Right cardiac atrium (tissue), 5 donors: ENCODE results near the gene MOBP. TPM values are rescaled to one million over a fixed set of nuclear protein-coding genes. Genes with fewer than 3 reads are reported as not detected.

Experiments used
- ATAC-seq, 2 donors: fragments of 200-7000 bp; cut with Tn5 transposase; one replicate each; pipeline versions ENCODE4 v1.8.0 to v1.9.1; 2020; ENCODE audit warnings: moderate library complexity in 2 of 2, mild to moderate bottlenecking in 1 of 2
- DNase-seq, 3 donors: peaks; one replicate each; pipeline ENCODE4 v3.0.0-alpha.2; 2020
- H3K27ac ChIP-seq: one replicate; pipeline ENCODE4 v1.5.1; 2013; ENCODE audit warnings: mild to moderate bottlenecking, low read length, control low read depth, moderate library complexity
- H3K27me3 ChIP-seq: one replicate; pipeline ENCODE4 v1.6.1; 2013; ENCODE audit not compliant: control insufficient read depth, insufficient read depth
- H3K4me1 ChIP-seq: one replicate; pipeline ENCODE4 v1.6.1; 2013; ENCODE audit warnings: low read length; ENCODE audit not compliant: control insufficient read depth, insufficient read depth
- H3K4me3 ChIP-seq: one replicate; pipeline ENCODE4 v1.5.1; 2013; ENCODE audit warnings: low read length, control low read depth
- H3K9me3 ChIP-seq: one replicate; pipeline ENCODE4 v1.6.1; 2013; ENCODE audit warnings: low read length; ENCODE audit not compliant: control insufficient read depth
- WGBS: extraction: QIAGEN DNeasy Blood & Tissue Kit; methylation state at CpG from one replicate; pipeline ENCODE4 v1.1.7; 2013; 5-methylcytosine and 5-hydroxymethylcytosine counted together
- intact Hi-C, 4 donors: fragments of 100-400 bp; cut with DNase I; formaldehyde crosslinking; loops; one replicate each; pipeline versions ENCODE4 v1.11.0 to v1.14.0; 2022 to 2023
- polyA plus RNA-seq: library from polyadenylated mRNA; stranded (reverse); fragments of 200-250 nt; gene quantifications from one replicate; pipeline ENCODE4 v1.2.3, GENCODE V29; 2013
- total RNA-seq, 4 donors: library from RNA; stranded (reverse); fragmentation: NEBNext Ultra II Directional; extraction: Animal tissue kit (Norgen Biotek cat#: 25700); gene quantifications; one replicate each; pipeline ENCODE4 v1.2.1, GENCODE V29; 2021
- donor health status: healthy with polysubstance abuse.
- donor health status: DM: no; HTN: yes; CAD: no.
- donor health status: DM: no; HTN: no; CAD: no.
- donor health status: DM: no; HTN: yes; CAD: no; lungs with severe emphysema.
- donor health status: DM: yes; HTN: yes; CAD: no.

The MOBP gene
- total and polyA plus RNA-seq, 5 donors: 0.05 to 0.32 (median 0.15) TPM; not detected in 1

DNA sequence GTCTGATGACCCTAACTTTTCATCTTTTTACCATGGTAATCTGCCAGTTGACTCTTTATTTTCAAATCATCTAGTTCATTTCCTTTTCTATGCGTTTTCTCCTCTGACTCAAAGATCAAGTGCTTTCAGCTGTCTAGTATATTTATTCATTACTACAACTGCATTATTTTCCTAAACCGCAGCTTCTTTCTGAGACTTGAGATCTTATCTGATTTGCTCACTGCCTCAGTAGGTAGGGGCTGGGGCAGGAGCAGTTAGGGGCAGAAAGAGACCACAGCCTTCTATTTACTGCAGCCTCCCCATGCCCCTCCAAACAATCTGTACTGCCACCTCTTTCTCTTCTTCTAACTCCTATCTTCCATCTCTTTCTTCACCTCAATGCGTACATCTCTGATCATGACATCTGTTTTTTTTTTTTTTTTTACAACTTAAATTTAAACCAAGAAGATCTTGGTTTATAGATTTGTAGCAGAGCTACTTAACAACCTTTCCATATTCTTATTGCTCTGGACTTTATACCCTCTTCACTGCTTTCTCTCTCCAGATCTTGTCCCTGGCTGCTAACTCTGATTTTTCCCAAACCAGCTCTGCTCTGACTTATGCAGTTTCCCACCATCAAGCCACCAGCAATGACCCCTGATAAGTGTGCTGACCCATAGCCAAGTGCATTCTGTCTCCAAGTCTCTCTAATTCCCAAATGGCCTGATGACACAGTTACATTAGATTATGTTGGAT, 52.2 kb downstream of the MOBP start:
- intact Hi-C loops: no loop called here
- Histone ChIP-seq H3K27ac (no peak overlapping the region), H3K9me3 (no peaks in the 10 kb centered on the region), H3K4me1 (no peaks in the 10 kb centered on the region), H3K4me3 (no peak overlapping the region), H3K27me3 (no peaks in the 10 kb centered on the region)
- DNase-seq (no peak), ATAC-seq (no peak)
- WGBS: 60% methylated on average over 3 of the region's 3 CpGs

DNA sequence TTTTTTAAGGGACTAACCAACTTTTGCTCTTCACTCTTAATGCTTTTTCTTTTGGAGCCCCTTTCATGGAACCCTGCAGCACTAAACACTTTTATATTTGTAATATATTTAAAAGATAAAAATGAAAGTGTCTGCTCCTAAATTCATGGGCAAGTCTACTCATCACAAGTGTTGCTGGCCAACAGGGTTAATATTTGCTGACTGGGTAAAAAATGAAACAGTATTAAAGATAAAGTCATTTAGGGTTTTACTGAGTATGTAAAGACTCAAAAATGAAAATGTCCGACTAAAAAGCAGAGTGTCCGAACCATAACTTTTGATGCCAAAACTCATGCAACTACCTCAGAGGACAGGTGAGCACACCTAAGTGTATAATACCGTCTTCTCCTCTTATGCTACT, 54.0 kb downstream of the MOBP start:
- Histone ChIP-seq H3K4me3 (no peak overlapping the region), H3K9me3 (peaks cover 1% of the 10 kb centered on the region), H3K27me3 (no peaks in the 10 kb centered on the region), H3K4me1 (no peaks in the 10 kb centered on the region), H3K27ac (no peak overlapping the region)
- intact Hi-C loops: no loop called here
- no peak for ATAC-seq
- no peak for DNase-seq
- WGBS: 86% methylated on average over 3 of the region's 3 CpGs

DNA sequence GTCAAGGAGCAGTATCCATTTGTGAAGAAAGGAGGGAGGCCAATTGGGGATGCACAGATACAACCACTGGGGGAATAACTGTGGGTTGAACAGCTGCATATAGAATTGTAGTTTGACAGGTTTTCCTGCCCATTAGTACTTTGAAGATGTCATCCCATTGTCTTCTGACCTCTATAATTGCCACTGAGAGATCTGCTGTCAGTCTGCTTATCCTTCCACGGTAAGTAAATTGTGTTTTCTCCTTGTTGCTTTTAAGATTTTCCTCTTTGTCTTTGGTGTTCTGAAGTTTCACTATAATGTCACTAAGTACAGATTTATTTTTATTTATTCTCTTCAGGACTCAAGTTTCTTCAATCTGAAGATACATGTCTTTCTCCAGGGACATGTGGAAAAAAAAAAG, 56.6 kb downstream of the MOBP start:
- DNase-seq (no peak), ATAC-seq (no peak)
- intact Hi-C loops: no loop called here
- H3K9me3 ChIP-seq: peaks cover 1% of the 10 kb centered on the region
- H3K4me3 ChIP-seq: no peak overlapping the region
- 79% methylated on average over 1 of the region's 1 CpG for WGBS
- no peak overlapping the region for H3K27ac ChIP-seq
- no peaks in the 10 kb centered on the region for H3K4me1 ChIP-seq
- H3K27me3 ChIP-seq: no peaks in the 10 kb centered on the region

DNA sequence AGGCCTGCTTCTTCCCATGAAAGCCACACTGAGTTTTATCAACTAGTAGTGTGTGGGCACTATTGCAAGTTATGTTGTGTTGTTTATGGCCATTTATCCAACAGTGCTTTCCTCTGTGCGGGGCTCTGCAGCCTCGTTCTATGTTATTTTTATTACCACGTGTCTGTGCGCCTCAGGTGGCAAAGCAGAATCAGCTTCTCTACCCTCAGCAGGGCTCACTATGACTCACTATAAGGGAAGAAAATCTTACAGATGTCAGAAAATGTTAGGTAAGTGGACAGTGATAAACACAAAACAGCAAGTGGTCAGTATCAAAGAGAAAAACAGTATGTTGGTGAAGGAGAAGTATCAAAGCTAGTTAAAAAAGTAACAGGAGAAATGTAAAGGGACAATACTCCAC, 61.4 kb downstream of the MOBP start:
- intact Hi-C loops: no loop called here
- no peak for ATAC-seq

DNA sequence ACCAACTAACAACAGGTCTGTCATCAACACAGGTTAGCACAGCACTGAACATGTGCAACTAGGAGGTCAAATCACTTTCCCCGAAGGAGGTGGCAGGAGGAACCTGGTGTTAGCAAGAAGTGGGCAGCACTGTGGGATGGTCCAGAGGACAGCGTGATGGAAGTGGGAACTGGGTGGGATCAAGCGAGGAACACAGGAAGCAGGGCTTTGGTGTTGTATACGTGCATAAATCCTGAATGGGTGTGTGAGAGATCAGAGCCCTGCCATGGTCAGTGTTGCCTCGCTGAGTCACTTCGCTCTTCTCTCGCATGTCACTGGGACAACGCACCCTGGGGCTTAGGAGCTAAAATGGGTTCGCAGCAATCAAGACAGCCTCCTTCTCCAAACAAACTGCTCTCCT, 62.1 kb downstream of the MOBP start:
- Histone ChIP-seq H3K27ac (no peak overlapping the region), H3K9me3 (peaks cover 1% of the 10 kb centered on the region), H3K4me3 (no peak overlapping the region), H3K4me1 (peaks cover 2% of the 10 kb centered on the region), H3K27me3 (no peaks in the 10 kb centered on the region)
- WGBS: 83% methylated on average over 9 of the region's 9 CpGs
- DNase-seq (no peak), ATAC-seq (no peak)
- intact Hi-C loops: no loop called here

More for the DNA sequence above, 61.4 kb downstream of the MOBP start:
- Histone ChIP-seq H3K9me3 (peaks cover 1% of the 10 kb centered on the region), H3K4me1 (peaks cover 2% of the 10 kb centered on the region), H3K27me3 (no peaks in the 10 kb centered on the region), H3K27ac (no peak overlapping the region), H3K4me3 (no peak overlapping the region)
- WGBS: 76% methylated on average over 4 of the region's 4 CpGs
- no peak for DNase-seq

DNA sequence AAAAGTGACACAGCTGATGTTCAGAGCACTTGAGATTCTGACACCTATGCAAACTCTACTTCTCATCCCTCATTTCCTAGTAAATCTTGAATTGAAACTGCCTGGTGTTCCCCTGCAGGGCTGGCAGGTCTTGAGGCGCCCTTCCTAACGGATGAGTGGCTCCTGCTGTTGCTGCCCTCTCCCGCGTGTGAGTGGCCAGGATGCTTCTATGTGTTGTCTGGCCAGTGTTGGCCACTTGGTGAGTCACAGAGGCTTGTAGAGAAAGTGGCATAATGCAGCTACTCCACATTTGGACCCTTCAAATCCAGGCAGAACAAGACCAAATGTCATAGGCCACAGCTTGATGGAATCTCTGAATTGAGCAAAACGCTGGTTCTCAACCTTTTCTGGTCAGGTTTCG, 63.6 kb downstream of the MOBP start:
- ATAC-seq (peak in 1 of 2 donors; percentile 39), DNase-seq (peak in 1 of 3 donors; percentile 19)
- H3K27ac ChIP-seq: no peak overlapping the region
- no peaks in the 10 kb centered on the region for H3K9me3 ChIP-seq
- peaks cover 2% of the 10 kb centered on the region for H3K4me1 ChIP-seq
- intact Hi-C loops: no loop called here
- 91% methylated on average over 6 of the region's 6 CpGs for WGBS
- no peaks in the 10 kb centered on the region for H3K27me3 ChIP-seq
- no peak overlapping the region for H3K4me3 ChIP-seq

DNA sequence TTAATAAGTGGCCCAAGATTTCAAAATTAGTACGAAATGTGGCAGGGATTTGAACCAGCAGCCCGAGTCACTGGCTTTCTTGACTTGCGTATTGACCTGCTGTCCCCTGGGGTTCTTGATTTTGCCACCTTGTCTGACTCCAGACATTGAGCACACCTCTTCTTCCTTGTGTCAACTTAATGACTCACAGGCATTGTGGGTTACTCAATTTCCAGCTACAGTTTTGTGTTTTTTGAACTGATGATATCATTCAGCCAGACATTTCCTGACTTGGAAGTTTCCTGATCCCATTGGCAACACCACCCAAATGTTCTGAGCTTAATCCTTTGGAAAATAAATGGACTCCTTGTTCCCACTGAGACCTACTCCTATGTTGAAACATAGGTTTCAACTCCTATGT, 64.2 kb downstream of the MOBP start:
- 73% methylated on average over 3 of the region's 3 CpGs for WGBS
- peaks cover 2% of the 10 kb centered on the region for H3K4me1 ChIP-seq
- H3K27ac ChIP-seq: no peak overlapping the region
- ATAC-seq (peak; percentile 75 to 95), DNase-seq (peak in 1 of 3 donors; percentile 22)
- no peaks in the 10 kb centered on the region for H3K9me3 ChIP-seq
- intact Hi-C loops: no loop called here
- no peak overlapping the region for H3K4me3 ChIP-seq
- H3K27me3 ChIP-seq: no peaks in the 10 kb centered on the region

DNA sequence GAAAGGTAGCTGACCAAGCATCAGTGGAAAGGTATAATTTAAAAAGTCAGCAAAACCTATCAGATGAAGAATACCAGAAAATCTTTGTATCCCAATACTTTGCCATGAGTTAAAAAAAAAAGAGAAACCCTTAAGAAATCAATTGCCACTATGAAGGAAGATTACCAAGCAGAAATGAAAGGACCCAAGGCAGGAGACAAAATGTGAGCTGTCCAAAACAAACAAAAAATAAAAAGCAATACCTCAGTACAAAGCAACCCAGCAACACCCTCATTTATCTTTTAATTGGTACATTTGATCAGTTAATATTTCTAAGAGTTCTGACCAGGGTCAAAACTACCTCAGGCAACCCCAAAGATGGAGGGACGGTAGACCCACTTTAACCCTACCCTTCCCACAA, 65.3 kb downstream of the MOBP start:
- Histone ChIP-seq H3K4me3 (no peak overlapping the region), H3K27ac (no peak overlapping the region), H3K27me3 (no peaks in the 10 kb centered on the region), H3K9me3 (no peaks in the 10 kb centered on the region), H3K4me1 (peaks cover 2% of the 10 kb centered on the region)
- ATAC-seq: peak in 1 of 2 donors; percentile 51
- DNase-seq: no peak
- 66% methylated on average over 1 of the region's 1 CpG for WGBS
- intact Hi-C loops: no loop called here

DNA sequence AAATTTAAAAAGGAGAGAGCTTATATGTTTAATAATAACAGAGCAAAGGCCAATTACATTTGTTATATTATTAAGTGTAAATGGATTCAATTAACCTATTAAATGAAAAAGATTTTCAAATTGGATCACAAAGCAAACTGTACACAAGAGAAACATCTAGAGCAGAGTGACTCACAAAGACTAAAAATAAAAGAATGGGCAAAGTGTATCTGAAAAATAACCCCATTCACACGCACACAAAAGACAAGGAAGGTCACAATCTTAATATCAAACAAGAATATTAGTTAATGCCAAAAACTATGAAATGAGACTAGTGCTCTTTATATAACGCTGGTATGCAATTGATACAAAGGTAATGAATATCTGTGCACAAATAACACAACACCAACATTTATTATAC, 65.7 kb downstream of the MOBP start:
- Histone ChIP-seq H3K4me3 (no peak overlapping the region), H3K4me1 (peaks cover 2% of the 10 kb centered on the region), H3K27ac (no peak overlapping the region), H3K27me3 (no peaks in the 10 kb centered on the region), H3K9me3 (no peaks in the 10 kb centered on the region)
- WGBS: 23% methylated on average over 2 of the region's 2 CpGs
- DNase-seq: no peak
- ATAC-seq: no peak
- intact Hi-C loops: no loop called here

DNA sequence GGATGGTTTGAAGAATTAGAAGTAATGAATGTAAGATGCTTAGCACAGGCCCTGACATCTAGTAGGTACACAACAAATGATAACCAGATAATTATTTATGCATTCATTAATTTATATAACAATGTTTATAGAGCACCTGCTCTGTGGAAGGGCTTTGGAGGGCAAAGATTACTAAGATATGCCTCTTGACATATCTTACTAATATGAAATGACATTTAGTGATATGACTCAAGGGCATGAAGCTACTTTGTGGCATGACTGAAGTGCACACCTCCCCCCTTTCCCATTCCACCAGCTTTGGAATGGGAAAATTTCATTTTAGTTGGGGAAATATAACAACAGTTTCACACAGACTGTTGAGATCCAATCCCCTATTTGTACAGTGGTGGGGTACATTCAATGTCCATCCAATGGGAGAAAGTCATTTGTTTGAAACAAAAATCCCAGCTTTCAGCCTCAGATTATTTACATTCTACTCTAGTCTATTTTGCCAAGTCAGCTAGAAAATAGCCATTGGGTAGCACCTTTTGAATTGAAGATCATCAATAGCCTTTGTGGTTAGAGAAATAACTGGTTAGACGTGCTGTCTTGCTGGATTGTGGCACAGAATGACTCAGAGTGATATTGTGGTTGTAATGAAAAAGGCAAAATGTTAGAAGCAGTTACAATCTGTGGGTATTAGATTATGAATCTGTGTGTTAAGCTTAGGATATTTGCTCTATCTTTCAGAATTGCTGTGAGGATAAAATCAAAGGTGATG, 72.9 kb downstream of the MOBP start:
- Histone ChIP-seq H3K27ac (no peak overlapping the region), H3K27me3 (no peaks in the 10 kb centered on the region), H3K4me3 (no peak overlapping the region), H3K9me3 (no peaks in the 10 kb centered on the region), H3K4me1 (peaks cover 3% of the 10 kb centered on the region)
- DNase-seq: no peak
- 70% methylated on average over 1 of the region's 1 CpG for WGBS
- no peak for ATAC-seq
- intact Hi-C loops: loop anchor here in 3 of 4 donors (10.0 kb wide), 1 partner anchor 634 kb away; no protein-coding TSS in a partner anchor

DNA sequence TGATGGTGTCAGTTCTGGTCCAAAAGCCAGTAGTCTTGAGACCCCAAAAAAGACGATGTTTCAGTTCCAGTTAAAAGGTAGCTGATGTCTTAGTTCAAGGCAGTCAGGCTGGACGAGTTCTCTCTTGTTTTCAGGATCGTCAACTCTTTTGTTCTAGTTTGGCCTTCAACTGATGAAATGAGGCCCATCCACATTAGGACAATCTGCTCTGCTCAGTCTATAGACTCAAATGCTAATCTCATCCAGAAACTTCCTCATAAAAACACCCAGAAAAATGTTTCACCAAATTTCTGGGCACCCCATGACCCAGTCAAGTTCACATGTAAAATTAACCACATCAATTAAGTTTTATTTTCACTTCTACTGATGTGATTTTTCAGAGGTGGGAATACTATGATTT, 74.0 kb downstream of the MOBP start:
- H3K4me3 ChIP-seq: no peak overlapping the region
- 71% methylated on average over 3 of the region's 3 CpGs for WGBS
- intact Hi-C loops: loop anchor here in 3 of 4 donors (10.0 kb wide), 1 partner anchor 633 kb away; no protein-coding TSS in a partner anchor

More for the DNA sequence above, 74.0 kb downstream of the MOBP start:
- H3K27ac ChIP-seq: no peak overlapping the region
- no peaks in the 10 kb centered on the region for H3K27me3 ChIP-seq
- DNase-seq: no peak
- no peaks in the 10 kb centered on the region for H3K9me3 ChIP-seq
- peaks cover 3% of the 10 kb centered on the region for H3K4me1 ChIP-seq
- no peak for ATAC-seq
